IMR-90 (cell line): ENCODE results near the gene QRFP.

Experiments
- BHLHE40 ChIP-seq: fragments of 150-350 bp; IDR thresholded peaks from 2 replicates; pipeline ENCODE4 v1.6.1; 2016; ENCODE audit warnings: mild to moderate bottlenecking, low read depth, low read length
- CEBPB ChIP-seq: IDR thresholded peaks from 2 replicates; pipeline ENCODE4 v1.6.1; 2012; ENCODE audit warnings: low read depth, low read length, improper control_type of control experiment
- FOS ChIP-seq: fragments of 150-350 bp; IDR thresholded peaks from 2 replicates; pipeline ENCODE4 v1.6.1; 2016; ENCODE audit warnings: low read depth, low read length
- MAFK ChIP-seq: IDR thresholded peaks from 2 replicates; pipeline ENCODE4 v1.6.1; 2012; ENCODE audit warnings: low read depth, low read length, improper control_type of control experiment
- MXI1 ChIP-seq: IDR thresholded peaks from 2 replicates; pipeline ENCODE4 v1.6.1; 2012; ENCODE audit warnings: low read depth, mild to moderate bottlenecking, low read length, moderate library complexity, borderline replicate concordance
- NFE2L2 ChIP-seq: fragments of 150-350 bp; IDR thresholded peaks from 2 replicates; pipeline ENCODE4 v1.6.1; 2016; ENCODE audit warnings: low read depth, mild to moderate bottlenecking, low read length
- POLR2A ChIP-seq: IDR thresholded peaks from 2 replicates; pipeline ENCODE4 v1.6.1; 2012; ENCODE audit warnings: mild to moderate bottlenecking, low read depth, low read length
- RAD21 ChIP-seq: IDR thresholded peaks from 2 replicates; pipeline ENCODE4 v1.6.1; 2012; ENCODE audit warnings: low read length, improper control_type of control experiment
- RFX5 ChIP-seq: IDR thresholded peaks from 2 replicates; pipeline ENCODE4 v1.8.0; 2012; ENCODE audit warnings: low read depth, mild to moderate bottlenecking, low read length, moderate library complexity
- SMC3 ChIP-seq: fragments of 150-350 bp; IDR thresholded peaks from 2 replicates; pipeline ENCODE4 v1.6.1; 2016; ENCODE audit warnings: low read depth, mild to moderate bottlenecking, antibody characterized with exemption, low read length, moderate library complexity
- TF ChIP-seq, protein P1 (sequence below): conservative IDR thresholded peaks from 2 replicates; pipeline ENCODE4 v1.5.1; 2012; ENCODE audit warnings: mild to moderate bottlenecking, low read depth, low read length, improper control_type of control experiment
- TF ChIP-seq, protein P2 (sequence below): fragments of 150-350 bp; IDR thresholded peaks from 2 replicates; pipeline ENCODE4 v1.6.1; 2017; ENCODE audit warnings: mild to moderate bottlenecking, antibody characterized with exemption, low read length, low read depth
- TF ChIP-seq, protein P3 (sequence below): fragments of 150-350 bp; IDR thresholded peaks from 2 replicates; pipeline ENCODE4 v1.6.1; 2016; ENCODE audit warnings: low read depth, mild to moderate bottlenecking, low read length, moderate library complexity, borderline replicate concordance

DNA sequence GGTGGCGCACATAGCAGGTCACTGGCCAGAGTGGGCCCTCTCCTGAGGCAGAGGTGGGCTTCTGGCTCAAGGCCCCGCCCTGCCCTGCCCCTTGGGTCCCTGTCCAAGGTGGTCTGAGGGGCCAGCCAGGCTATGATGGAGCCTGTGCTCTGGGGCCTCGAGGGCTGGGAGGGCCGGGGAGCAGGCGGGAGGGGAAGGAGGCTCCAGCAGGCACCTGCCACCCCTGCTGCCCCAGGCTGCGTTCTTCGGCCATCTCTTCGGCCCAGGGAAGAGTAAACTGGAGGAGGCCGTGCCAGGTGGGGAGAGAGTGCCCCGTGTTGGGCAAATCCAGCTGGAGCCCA lies 27.8 kb upstream of the QRFP start:
- TF ChIP-seq, protein P1, sequence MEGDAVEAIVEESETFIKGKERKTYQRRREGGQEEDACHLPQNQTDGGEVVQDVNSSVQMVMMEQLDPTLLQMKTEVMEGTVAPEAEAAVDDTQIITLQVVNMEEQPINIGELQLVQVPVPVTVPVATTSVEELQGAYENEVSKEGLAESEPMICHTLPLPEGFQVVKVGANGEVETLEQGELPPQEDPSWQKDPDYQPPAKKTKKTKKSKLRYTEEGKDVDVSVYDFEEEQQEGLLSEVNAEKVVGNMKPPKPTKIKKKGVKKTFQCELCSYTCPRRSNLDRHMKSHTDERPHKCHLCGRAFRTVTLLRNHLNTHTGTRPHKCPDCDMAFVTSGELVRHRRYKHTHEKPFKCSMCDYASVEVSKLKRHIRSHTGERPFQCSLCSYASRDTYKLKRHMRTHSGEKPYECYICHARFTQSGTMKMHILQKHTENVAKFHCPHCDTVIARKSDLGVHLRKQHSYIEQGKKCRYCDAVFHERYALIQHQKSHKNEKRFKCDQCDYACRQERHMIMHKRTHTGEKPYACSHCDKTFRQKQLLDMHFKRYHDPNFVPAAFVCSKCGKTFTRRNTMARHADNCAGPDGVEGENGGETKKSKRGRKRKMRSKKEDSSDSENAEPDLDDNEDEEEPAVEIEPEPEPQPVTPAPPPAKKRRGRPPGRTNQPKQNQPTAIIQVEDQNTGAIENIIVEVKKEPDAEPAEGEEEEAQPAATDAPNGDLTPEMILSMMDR: no peak
- TF ChIP-seq, protein P2, sequence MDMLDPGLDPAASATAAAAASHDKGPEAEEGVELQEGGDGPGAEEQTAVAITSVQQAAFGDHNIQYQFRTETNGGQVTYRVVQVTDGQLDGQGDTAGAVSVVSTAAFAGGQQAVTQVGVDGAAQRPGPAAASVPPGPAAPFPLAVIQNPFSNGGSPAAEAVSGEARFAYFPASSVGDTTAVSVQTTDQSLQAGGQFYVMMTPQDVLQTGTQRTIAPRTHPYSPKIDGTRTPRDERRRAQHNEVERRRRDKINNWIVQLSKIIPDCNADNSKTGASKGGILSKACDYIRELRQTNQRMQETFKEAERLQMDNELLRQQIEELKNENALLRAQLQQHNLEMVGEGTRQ: no peak
- TF ChIP-seq RAD21 (no peak), MAFK (no peak), POLR2A (no peak), BHLHE40 (no peak), RFX5 (no peak), MXI1 (no peak), FOS (no peak), NFE2L2 (no peak), SMC3 (no peak), CEBPB (no peak)
- TF ChIP-seq, protein P3, sequence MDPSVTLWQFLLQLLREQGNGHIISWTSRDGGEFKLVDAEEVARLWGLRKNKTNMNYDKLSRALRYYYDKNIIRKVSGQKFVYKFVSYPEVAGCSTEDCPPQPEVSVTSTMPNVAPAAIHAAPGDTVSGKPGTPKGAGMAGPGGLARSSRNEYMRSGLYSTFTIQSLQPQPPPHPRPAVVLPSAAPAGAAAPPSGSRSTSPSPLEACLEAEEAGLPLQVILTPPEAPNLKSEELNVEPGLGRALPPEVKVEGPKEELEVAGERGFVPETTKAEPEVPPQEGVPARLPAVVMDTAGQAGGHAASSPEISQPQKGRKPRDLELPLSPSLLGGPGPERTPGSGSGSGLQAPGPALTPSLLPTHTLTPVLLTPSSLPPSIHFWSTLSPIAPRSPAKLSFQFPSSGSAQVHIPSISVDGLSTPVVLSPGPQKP: no peak
